Mesothelial cell of epicardium (in vitro differentiated cells): ENCODE results near the gene LIMS1. TPM values are rescaled to one million over a fixed set of nuclear protein-coding genes. Genes with fewer than 3 reads are reported as not detected.

ENCODE experiments used
- DNase-seq, 2 experiments: peaks; one replicate each; pipeline ENCODE4 v3.0.0; 2021; ENCODE audit warnings: low spot score in 2 of 2; ENCODE audit not compliant: unreplicated experiment in 2 of 2
- H3K27ac Mint-ChIP-seq: 2 replicates; pipeline ENCODE4 v1.8.0; 2021; ENCODE audit warnings: mixed read lengths
- H3K27me3 Mint-ChIP-seq: 2 replicates; pipeline ENCODE4 v1.8.0; 2021; ENCODE audit warnings: low read depth, mixed read lengths
- H3K36me3 Mint-ChIP-seq: 2 replicates; pipeline ENCODE4 v1.8.0; 2021; ENCODE audit warnings: mixed read lengths
- H3K4me1 Mint-ChIP-seq: 2 replicates; pipeline ENCODE4 v1.8.0; 2021; ENCODE audit warnings: mixed read lengths
- H3K4me3 Mint-ChIP-seq: 2 replicates; pipeline ENCODE4 v1.8.0; 2021; ENCODE audit warnings: mild to moderate bottlenecking, moderate library complexity, mixed read lengths
- H3K9me3 Mint-ChIP-seq: 2 replicates; pipeline ENCODE4 v1.8.0; 2021; ENCODE audit warnings: mixed read lengths
- CTCF ChIP-seq: fragments of 200-600 bp; sonication (generic); IDR thresholded peaks from one replicate; pipeline ENCODE4 v1.5.0; 2021; ENCODE audit warnings: antibody characterized with exemption; ENCODE audit not compliant: unreplicated experiment
- total RNA-seq: library from RNA; stranded (reverse); gene quantifications from 3 replicates; pipeline ENCODE4 v1.2.1, GENCODE V29; 2021

The LIMS1 gene
- total RNA-seq, 1 donor from 2014 or later, result 46.6 TPM

- H3K36me3 Mint-ChIP-seq, result no peaks in the 10 kb centered on the region
- H3K27ac Mint-ChIP-seq, result peak overlapping the region; percentile 32
- no peaks in the 10 kb centered on the region for H3K27me3 Mint-ChIP-seq
- no peak for TF ChIP-seq CTCF
- H3K9me3 Mint-ChIP-seq, result no peaks in the 10 kb centered on the region
- H3K4me3 Mint-ChIP-seq, result peak overlapping the region; percentile 1
- no peak for DNase-seq
- peaks cover 63% of the 10 kb centered on the region for H3K4me1 Mint-ChIP-seq
Measured at GRCh38 chr2:108621087-108621559, 86.9 kb downstream of the LIMS1 start.

GRCh38 chr2:108621687-108622681 lies 87.7 kb downstream of the LIMS1 start:
- H3K4me3 Mint-ChIP-seq, result no peak overlapping the region
- H3K27ac Mint-ChIP-seq, result peak overlapping the region; percentile 1
- H3K4me1 Mint-ChIP-seq, result peaks cover 54% of the 10 kb centered on the region

GRCh38 chr2:108623616-108624015 lies 89.3 kb downstream of the LIMS1 start:
- Mint-ChIP-seq H3K27me3 (no peaks in the 10 kb centered on the region), H3K4me1 (peaks cover 38% of the 10 kb centered on the region), H3K9me3 (no peaks in the 10 kb centered on the region), H3K36me3 (no peaks in the 10 kb centered on the region), H3K27ac (no peak overlapping the region), H3K4me3 (no peak overlapping the region)
- no peak for TF ChIP-seq CTCF
- no peak for DNase-seq

More at GRCh38 chr2:108621687-108622681, 87.7 kb downstream of the LIMS1 start:
- Mint-ChIP-seq H3K36me3 (no peaks in the 10 kb centered on the region), H3K27me3 (no peaks in the 10 kb centered on the region), H3K9me3 (no peaks in the 10 kb centered on the region)
- no peak for DNase-seq
- TF ChIP-seq CTCF, result no peak

- TF ChIP-seq CTCF, result no peak
- Mint-ChIP-seq H3K4me1 (peaks cover 21% of the 10 kb centered on the region), H3K4me3 (no peak overlapping the region), H3K27me3 (no peaks in the 10 kb centered on the region), H3K9me3 (no peaks in the 10 kb centered on the region), H3K27ac (no peak overlapping the region), H3K36me3 (no peaks in the 10 kb centered on the region)
- DNase-seq, result no peak
Measured at GRCh38 chr2:108625186-108625827, 91.0 kb downstream of the LIMS1 start.

GRCh38 chr2:108625828-108626195 lies 91.5 kb downstream of the LIMS1 start:
- Mint-ChIP-seq H3K9me3 (no peaks in the 10 kb centered on the region), H3K4me3 (no peak overlapping the region), H3K36me3 (no peaks in the 10 kb centered on the region), H3K4me1 (peaks cover 21% of the 10 kb centered on the region), H3K27me3 (no peaks in the 10 kb centered on the region), H3K27ac (no peak overlapping the region)
- TF ChIP-seq CTCF, result no peak
- DNase-seq, result no peak
